Astrocyte (in vitro differentiated cells and primary cell): Measurements from ENCODE around the gene NACC1.

Experiments
- EZH2 ChIP-seq: IDR thresholded peaks from 2 replicates; pipeline ENCODE4 v1.6.1; 2012; ENCODE audit warnings: mild to moderate bottlenecking, low read length, inconsistent platforms; ENCODE audit not compliant: insufficient read depth
- TF ChIP-seq, protein P1 (sequence below): IDR thresholded peaks from 2 replicates; pipeline ENCODE4 v1.5.1; 2011; ENCODE audit warnings: low read depth, mild to moderate bottlenecking, inconsistent platforms, low read length, moderate library complexity; ENCODE audit not compliant: insufficient read depth

DNA sequence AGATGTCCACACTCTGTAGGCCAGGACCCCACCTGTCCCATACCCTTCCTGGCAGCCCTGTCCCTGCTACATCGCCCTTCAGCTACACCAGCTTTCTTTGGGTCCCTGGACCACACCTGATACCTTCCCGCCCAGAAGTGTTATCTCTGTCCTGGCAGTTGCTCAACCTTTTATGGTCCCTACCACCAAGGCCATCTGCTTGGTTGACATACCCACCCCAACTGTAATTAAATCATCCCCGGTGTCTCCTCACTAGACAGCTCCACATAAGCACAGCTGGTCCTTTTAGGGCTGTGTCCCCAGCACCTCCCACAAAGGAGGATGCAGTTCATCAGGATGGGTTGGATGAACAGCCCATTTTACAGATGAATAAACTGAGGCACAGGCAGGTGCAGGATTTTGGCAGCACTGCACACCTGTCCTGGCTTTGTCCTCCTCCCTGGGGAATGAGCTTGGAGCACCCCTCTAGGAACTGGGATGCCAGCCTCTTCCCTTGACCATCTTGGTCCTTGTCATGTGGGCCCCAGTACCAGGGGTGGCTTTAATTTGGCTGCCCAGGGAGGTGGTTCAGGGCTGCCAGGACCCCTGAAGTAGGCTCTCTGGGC is 12.9 kb downstream of the NACC1 start:
- TF ChIP-seq, protein P1, sequence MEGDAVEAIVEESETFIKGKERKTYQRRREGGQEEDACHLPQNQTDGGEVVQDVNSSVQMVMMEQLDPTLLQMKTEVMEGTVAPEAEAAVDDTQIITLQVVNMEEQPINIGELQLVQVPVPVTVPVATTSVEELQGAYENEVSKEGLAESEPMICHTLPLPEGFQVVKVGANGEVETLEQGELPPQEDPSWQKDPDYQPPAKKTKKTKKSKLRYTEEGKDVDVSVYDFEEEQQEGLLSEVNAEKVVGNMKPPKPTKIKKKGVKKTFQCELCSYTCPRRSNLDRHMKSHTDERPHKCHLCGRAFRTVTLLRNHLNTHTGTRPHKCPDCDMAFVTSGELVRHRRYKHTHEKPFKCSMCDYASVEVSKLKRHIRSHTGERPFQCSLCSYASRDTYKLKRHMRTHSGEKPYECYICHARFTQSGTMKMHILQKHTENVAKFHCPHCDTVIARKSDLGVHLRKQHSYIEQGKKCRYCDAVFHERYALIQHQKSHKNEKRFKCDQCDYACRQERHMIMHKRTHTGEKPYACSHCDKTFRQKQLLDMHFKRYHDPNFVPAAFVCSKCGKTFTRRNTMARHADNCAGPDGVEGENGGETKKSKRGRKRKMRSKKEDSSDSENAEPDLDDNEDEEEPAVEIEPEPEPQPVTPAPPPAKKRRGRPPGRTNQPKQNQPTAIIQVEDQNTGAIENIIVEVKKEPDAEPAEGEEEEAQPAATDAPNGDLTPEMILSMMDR = no peak
- TF ChIP-seq EZH2 = no peak
